CD14-positive monocyte (primary cell): ENCODE measurements around the gene RPP14. TPM values are rescaled to one million over a fixed set of nuclear protein-coding genes. Genes with fewer than 3 reads are reported as not detected.
A peak's percentile ranks its signal among the peaks of the same experiment; 100 is the strongest.

Experiments
- DNase-seq, 3 donors: peaks; one replicate each; pipeline ENCODE4 v3.0.0-alpha.2; 2011 to 2022
- H2AFZ ChIP-seq: 2 replicates; pipeline ENCODE4 v1.6.0; 2012; ENCODE audit warnings: mild to moderate bottlenecking, low read depth, low read length, inconsistent platforms; ENCODE audit not compliant: insufficient read depth, poor library complexity, severe bottlenecking
- H3K27ac ChIP-seq, 2 donors: 1 replicate in 1 of 2; 2 replicates in 1 of 2; pipeline ENCODE4 v1.5.1; 2012 to 2013; ENCODE audit warnings: low read length in 2 of 2, control low read depth in 1 of 2, inconsistent platforms in 1 of 2, low read depth in 1 of 2, mild to moderate bottlenecking in 1 of 2
- H3K27me3 ChIP-seq, 2 donors: one replicate each; pipeline versions ENCODE4 v1.6.0 to v1.6.1; 2011 to 2013; ENCODE audit warnings: low read length in 2 of 2; ENCODE audit not compliant: control insufficient read depth in 2 of 2, insufficient read depth in 2 of 2
- H3K36me3 ChIP-seq, 2 donors: replicated peaks in 1 of 2; 1 replicate in 1 of 2; 2 replicates in 1 of 2; pipeline versions ENCODE4 v1.5.1 to v1.6.1; 2012 to 2013; ENCODE audit warnings: low read length in 2 of 2, control low read depth in 1 of 2, inconsistent platforms in 1 of 2, mild to moderate bottlenecking in 1 of 2; ENCODE audit not compliant: insufficient read depth in 2 of 2, control insufficient read depth in 1 of 2
- H3K4me1 ChIP-seq, 2 donors: 1 replicate in 1 of 2; 2 replicates in 1 of 2; pipeline versions ENCODE4 v1.5.1 to v1.6.1; 2012 to 2013; ENCODE audit warnings: low read length in 2 of 2, control low read depth in 1 of 2, inconsistent platforms in 1 of 2, mild to moderate bottlenecking in 1 of 2, moderate library complexity in 1 of 2; ENCODE audit not compliant: insufficient read depth in 2 of 2, control insufficient read depth in 1 of 2
- H3K4me2 ChIP-seq: replicated peaks from 2 replicates; pipeline ENCODE3; 2012; ENCODE audit warnings: low read length, moderate library complexity, mild to moderate bottlenecking; ENCODE audit not compliant: poor library complexity, severe bottlenecking; ENCODE audit errors: extremely low read depth
- H3K4me3 ChIP-seq, 3 experiments: fragments of 200-600 bp in 1 of 3; sonication (generic) in 1 of 3; replicated peaks in 1 of 3; 1 replicate in 2 of 3; 2 replicates in 1 of 3; pipeline ENCODE4 v1.5.1; 2011 to 2013; ENCODE audit warnings: low read length in 3 of 3, mild to moderate bottlenecking in 3 of 3, control low read depth in 2 of 3, low read depth in 2 of 3, inconsistent platforms in 1 of 3, moderate library complexity in 1 of 3
- H3K79me2 ChIP-seq: 2 replicates; pipeline ENCODE4 v1.6.0; 2012; ENCODE audit warnings: mild to moderate bottlenecking, control low read depth, inconsistent platforms, low read length, moderate library complexity; ENCODE audit not compliant: insufficient read depth
- H3K9ac ChIP-seq: 2 replicates; pipeline ENCODE4 v1.6.0; 2017; ENCODE audit warnings: low read length, mild to moderate bottlenecking; ENCODE audit not compliant: insufficient read depth, poor library complexity, severe bottlenecking
- H3K9me3 ChIP-seq, 2 donors: replicated peaks in 1 of 2; 1 replicate in 1 of 2; 2 replicates in 1 of 2; pipeline versions ENCODE4 v1.5.1 to v1.6.1; 2012 to 2013; ENCODE audit warnings: low read length in 2 of 2, control low read depth in 1 of 2; ENCODE audit not compliant: control insufficient read depth in 1 of 2, insufficient read depth in 1 of 2
- H4K20me1 ChIP-seq: 2 replicates; pipeline ENCODE4 v1.6.0; 2012; ENCODE audit warnings: mild to moderate bottlenecking, low read length, control low read depth, moderate library complexity; ENCODE audit not compliant: insufficient read depth
- H3K27ac Mint-ChIP-seq, 7 donors: one replicate each; pipeline ENCODE4 v1.8.0; 2020; ENCODE audit warnings: mild to moderate bottlenecking in 7 of 7, mixed read lengths in 7 of 7, moderate library complexity in 6 of 7, inconsistent platforms in 2 of 7
- H3K27me3 Mint-ChIP-seq, 3 donors: one replicate each; pipeline ENCODE4 v1.8.0; 2021 to 2022; ENCODE audit warnings: low read depth in 3 of 3, mild to moderate bottlenecking in 3 of 3, mixed read lengths in 3 of 3, moderate library complexity in 3 of 3, inconsistent platforms in 1 of 3
- H3K36me3 Mint-ChIP-seq, 2 donors: one replicate each; pipeline ENCODE4 v1.8.0; 2020; ENCODE audit warnings: mixed read lengths in 2 of 2, inconsistent platforms in 1 of 2, mild to moderate bottlenecking in 1 of 2
- H3K4me1 Mint-ChIP-seq: one replicate; pipeline ENCODE4 v1.8.0; 2020; ENCODE audit warnings: mild to moderate bottlenecking, mixed read lengths
- H3K4me3 Mint-ChIP-seq, 2 donors: one replicate each; pipeline ENCODE4 v1.8.0; 2020; ENCODE audit warnings: mild to moderate bottlenecking in 2 of 2, mixed read lengths in 2 of 2, moderate library complexity in 1 of 2
- H3K9me3 Mint-ChIP-seq, 7 donors: one replicate each; pipeline ENCODE4 v1.8.0; 2020 to 2022; ENCODE audit warnings: mixed read lengths in 7 of 7, mild to moderate bottlenecking in 6 of 7, moderate library complexity in 6 of 7, inconsistent platforms in 2 of 7
- WGBS: methylation state at CpG from one replicate; pipeline ENCODE4 v1.1.5; 2013; ENCODE audit warnings: missing lambda C conversion rate; ENCODE audit not compliant: insufficient coverage; 5-methylcytosine and 5-hydroxymethylcytosine counted together
- intact Hi-C, 2 donors: fragments of 100-400 bp; cut with micrococcal nuclease; formaldehyde crosslinking; loops; one replicate each; pipeline versions ENCODE4 v1.15.0 to v1.15.1; 2023
- polyA plus RNA-seq, 3 donors: library from polyadenylated mRNA; depleted of rRNA in 1 of 3; unstranded in 2 of 3; stranded (reverse) in 1 of 3; fragments of 300-500 nt in 2 of 3; fragments of >200 nt in 1 of 3; fragmentation: Illumina TruSeq in 2 of 3; gene quantifications; 1 replicate in 2 of 3; 2 replicates in 1 of 3; pipeline ENCODE4 v1.2.3, GENCODE V29; 2012 to 2021
- TF ChIP-seq, protein P1 (sequence below): fragments of 200-600 bp; IDR thresholded peaks from one replicate; pipeline ENCODE4 v1.8.0; 2022; ENCODE audit warnings: antibody characterized with exemption, mild to moderate bottlenecking

Gene RPP14
- polyA plus RNA-seq, 3 donors, result 3.5 to 8.8 (median 6.6) TPM

GRCh38 chr3:58358092-58358491 is 52.0 kb downstream of the RPP14 start:
- Histone ChIP-seq H2AFZ (no peak overlapping the region), H3K36me3 (peaks cover 0 to 3% of the 10 kb centered on the region in 2 donors), H3K27me3 (no peaks in the 10 kb centered on the region), H4K20me1 (peaks cover 90% of the 10 kb centered on the region), H3K4me1 (peaks cover 37 to 43% of the 10 kb centered on the region in 2 donors), H3K79me2 (peaks cover 97% of the 10 kb centered on the region), H3K9ac (no peak overlapping the region), H3K4me3 (no peak overlapping the region), H3K9me3 (no peaks in the 10 kb centered on the region), H3K27ac (peak overlapping the region in 1 of 2 donors; percentile 6), H3K4me2 (no peak overlapping the region)
- intact Hi-C loops, result no loop called here
- H3K4me1 Mint-ChIP-seq, result peaks cover 43% of the 10 kb centered on the region
- peaks cover 0 to 3% (median 1%) of the 10 kb centered on the region in 3 donors for H3K27me3 Mint-ChIP-seq
- TF ChIP-seq, protein P1, sequence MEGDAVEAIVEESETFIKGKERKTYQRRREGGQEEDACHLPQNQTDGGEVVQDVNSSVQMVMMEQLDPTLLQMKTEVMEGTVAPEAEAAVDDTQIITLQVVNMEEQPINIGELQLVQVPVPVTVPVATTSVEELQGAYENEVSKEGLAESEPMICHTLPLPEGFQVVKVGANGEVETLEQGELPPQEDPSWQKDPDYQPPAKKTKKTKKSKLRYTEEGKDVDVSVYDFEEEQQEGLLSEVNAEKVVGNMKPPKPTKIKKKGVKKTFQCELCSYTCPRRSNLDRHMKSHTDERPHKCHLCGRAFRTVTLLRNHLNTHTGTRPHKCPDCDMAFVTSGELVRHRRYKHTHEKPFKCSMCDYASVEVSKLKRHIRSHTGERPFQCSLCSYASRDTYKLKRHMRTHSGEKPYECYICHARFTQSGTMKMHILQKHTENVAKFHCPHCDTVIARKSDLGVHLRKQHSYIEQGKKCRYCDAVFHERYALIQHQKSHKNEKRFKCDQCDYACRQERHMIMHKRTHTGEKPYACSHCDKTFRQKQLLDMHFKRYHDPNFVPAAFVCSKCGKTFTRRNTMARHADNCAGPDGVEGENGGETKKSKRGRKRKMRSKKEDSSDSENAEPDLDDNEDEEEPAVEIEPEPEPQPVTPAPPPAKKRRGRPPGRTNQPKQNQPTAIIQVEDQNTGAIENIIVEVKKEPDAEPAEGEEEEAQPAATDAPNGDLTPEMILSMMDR, result no peak
- peaks cover 3 to 10% of the 10 kb centered on the region in 2 donors for H3K36me3 Mint-ChIP-seq
- H3K9me3 Mint-ChIP-seq, result no peaks in the 10 kb centered on the region
- H3K27ac Mint-ChIP-seq, result peak overlapping the region in 3 of 7 donors; percentile 38 to 89 (median 40)
- H3K4me3 Mint-ChIP-seq, result no peak overlapping the region
- WGBS, result no CpG with 5 or more reads among the region's 3 CpGs
- no peak for DNase-seq

DNA sequence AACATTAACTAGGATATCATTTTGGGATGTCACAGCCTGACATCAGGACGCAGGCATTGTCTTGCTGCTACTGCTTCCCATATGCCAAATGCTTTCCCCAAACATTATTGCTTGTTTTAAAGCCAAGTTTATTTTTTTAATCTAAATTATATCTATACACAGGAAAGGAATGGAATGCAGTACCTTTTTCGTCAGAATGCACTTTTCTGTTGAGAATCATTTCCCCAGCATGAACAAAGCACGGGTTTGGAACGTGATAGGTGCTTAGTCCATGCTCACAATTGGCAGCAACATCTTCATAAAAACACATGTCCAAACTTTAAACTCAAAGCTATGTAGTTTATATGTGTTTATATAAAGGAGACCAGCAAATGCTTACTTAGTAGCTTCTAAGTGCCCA is 52.8 kb downstream of the RPP14 start:
- no peaks in the 10 kb centered on the region for H3K27me3 ChIP-seq
- TF ChIP-seq, protein P1, result no peak
- WGBS, result no CpG with 5 or more reads among the region's 4 CpGs
- Mint-ChIP-seq H3K9me3 (no peaks in the 10 kb centered on the region), H3K4me3 (no peak overlapping the region), H3K27ac (no peak overlapping the region), H3K27me3 (peaks cover 0 to 3% (median 1%) of the 10 kb centered on the region in 3 donors), H3K4me1 (peaks cover 39% of the 10 kb centered on the region), H3K36me3 (peaks cover 3 to 10% of the 10 kb centered on the region in 2 donors)
- peaks cover 30 to 39% of the 10 kb centered on the region in 2 donors for H3K4me1 ChIP-seq
- H3K9me3 ChIP-seq, result no peaks in the 10 kb centered on the region
- H2AFZ ChIP-seq, result no peak overlapping the region
- peaks cover 97% of the 10 kb centered on the region for H3K79me2 ChIP-seq
- H3K27ac ChIP-seq, result peak overlapping the region in 1 of 2 donors; percentile 6
- no peak for DNase-seq
- peaks cover 0 to 3% of the 10 kb centered on the region in 2 donors for H3K36me3 ChIP-seq
- no peak overlapping the region for H3K9ac ChIP-seq
- H3K4me2 ChIP-seq, result no peak overlapping the region
- H3K4me3 ChIP-seq, result no peak overlapping the region
- intact Hi-C loops, result no loop called here
- H4K20me1 ChIP-seq, result peaks cover 93% of the 10 kb centered on the region
